ENCODE data around the gene VASH2.
"Not testable (repeated sequence)": the region's sequence is repeated elsewhere in the genome, so short reads cannot be mapped to it uniquely, and the experiment has no call there.

VASH2 gene

GRCh38 chr1:212959266-212960220 is 9.2 kb downstream of the VASH2 start:
- DNase-seq = no peak

- DNase-seq = no peak
Measured at GRCh38 chr1:212960932-212961331, 10.6 kb downstream of the VASH2 start.

- no peak for DNase-seq
Measured at GRCh38 chr1:212962509-212962908, 12.2 kb downstream of the VASH2 start.

GRCh38 chr1:212964102-212964501 is 13.8 kb downstream of the VASH2 start:
- no peak for DNase-seq

- not testable (repeated sequence) for DNase-seq
Measured at GRCh38 chr1:212964993-212965392, 14.7 kb downstream of the VASH2 start.

GRCh38 chr1:212966616-212967015 is 16.3 kb downstream of the VASH2 start:
- no peak for DNase-seq

GRCh38 chr1:212967801-212968200 is 17.5 kb downstream of the VASH2 start:
- no peak for DNase-seq

GRCh38 chr1:212968368-212968863 is 18.1 kb downstream of the VASH2 start:
- no peak for DNase-seq

- DNase-seq = no peak
Measured at GRCh38 chr1:212970085-212970484, 19.7 kb downstream of the VASH2 start.

GRCh38 chr1:212971312-212971711 is 21.0 kb downstream of the VASH2 start:
- DNase-seq = no peak

GRCh38 chr1:212973426-212973825 is 23.1 kb downstream of the VASH2 start:
- DNase-seq = no peak

GRCh38 chr1:212973899-212974298 is 23.6 kb downstream of the VASH2 start:
- DNase-seq = no peak

- no peak for DNase-seq
Measured at GRCh38 chr1:212974711-212975110, 24.4 kb downstream of the VASH2 start.

- DNase-seq = no peak
Measured at GRCh38 chr1:212975111-212975918, 25.0 kb downstream of the VASH2 start.

- DNase-seq = no peak
Measured at GRCh38 chr1:212976586-212976985, 26.2 kb downstream of the VASH2 start.

- no peak for DNase-seq
Measured at GRCh38 chr1:212977781-212978645, 27.7 kb downstream of the VASH2 start.

- DNase-seq = no peak
Measured at GRCh38 chr1:212979340-212980122, 29.2 kb downstream of the VASH2 start.

GRCh38 chr1:212980123-212980785 is 29.9 kb downstream of the VASH2 start:
- no peak for DNase-seq

- DNase-seq = peak; percentile 6
Measured at GRCh38 chr1:212981025-212981495, 30.7 kb downstream of the VASH2 start.

GRCh38 chr1:212981571-212982328 is 31.4 kb downstream of the VASH2 start:
- DNase-seq = no peak

Data from DMS79 (cell line).